HFF-Myc (cell line): Measurements from ENCODE around the gene CNGA2.

Source experiments
- DNase-seq: peaks from one replicate; pipeline ENCODE4 v3.0.0-alpha.2; 2011; ENCODE audit warnings: low read depth; ENCODE audit errors: extremely low read depth
- H3K4me3 ChIP-seq: replicated peaks from 2 replicates; pipeline ENCODE4 v1.5.1; 2011; ENCODE audit warnings: low read depth, mild to moderate bottlenecking, control low read depth, low read length
- TF ChIP-seq, protein P1 (sequence below): IDR thresholded peaks from 2 replicates; pipeline ENCODE4 v1.5.1; 2012; ENCODE audit warnings: mild to moderate bottlenecking, low read depth, low read length, control low read depth; ENCODE audit errors: missing control alignments

Gene CNGA2

DNA sequence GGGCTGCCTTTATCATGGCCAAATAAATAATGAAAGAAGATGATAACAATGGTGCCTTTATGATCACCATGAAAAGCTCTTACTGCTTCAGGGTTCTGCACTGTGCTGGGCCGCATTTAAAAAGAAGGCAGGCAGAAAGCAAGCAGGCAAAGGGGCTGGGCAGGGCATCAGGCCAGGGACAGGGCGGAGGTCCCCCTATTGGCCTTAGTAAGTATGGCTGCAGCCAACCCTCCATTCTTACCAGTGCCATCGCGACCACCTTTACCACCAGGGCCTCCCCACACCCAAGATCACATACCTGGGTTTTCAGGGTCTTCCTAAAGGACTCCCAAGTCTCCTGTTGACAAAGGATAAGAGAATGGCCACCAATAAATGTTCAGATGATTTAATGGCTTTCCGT is 38.9 kb downstream of the CNGA2 start:
- DNase-seq = no peak
- TF ChIP-seq, protein P1, sequence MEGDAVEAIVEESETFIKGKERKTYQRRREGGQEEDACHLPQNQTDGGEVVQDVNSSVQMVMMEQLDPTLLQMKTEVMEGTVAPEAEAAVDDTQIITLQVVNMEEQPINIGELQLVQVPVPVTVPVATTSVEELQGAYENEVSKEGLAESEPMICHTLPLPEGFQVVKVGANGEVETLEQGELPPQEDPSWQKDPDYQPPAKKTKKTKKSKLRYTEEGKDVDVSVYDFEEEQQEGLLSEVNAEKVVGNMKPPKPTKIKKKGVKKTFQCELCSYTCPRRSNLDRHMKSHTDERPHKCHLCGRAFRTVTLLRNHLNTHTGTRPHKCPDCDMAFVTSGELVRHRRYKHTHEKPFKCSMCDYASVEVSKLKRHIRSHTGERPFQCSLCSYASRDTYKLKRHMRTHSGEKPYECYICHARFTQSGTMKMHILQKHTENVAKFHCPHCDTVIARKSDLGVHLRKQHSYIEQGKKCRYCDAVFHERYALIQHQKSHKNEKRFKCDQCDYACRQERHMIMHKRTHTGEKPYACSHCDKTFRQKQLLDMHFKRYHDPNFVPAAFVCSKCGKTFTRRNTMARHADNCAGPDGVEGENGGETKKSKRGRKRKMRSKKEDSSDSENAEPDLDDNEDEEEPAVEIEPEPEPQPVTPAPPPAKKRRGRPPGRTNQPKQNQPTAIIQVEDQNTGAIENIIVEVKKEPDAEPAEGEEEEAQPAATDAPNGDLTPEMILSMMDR = no peak
- H3K4me3 ChIP-seq = no peak overlapping the region

DNA sequence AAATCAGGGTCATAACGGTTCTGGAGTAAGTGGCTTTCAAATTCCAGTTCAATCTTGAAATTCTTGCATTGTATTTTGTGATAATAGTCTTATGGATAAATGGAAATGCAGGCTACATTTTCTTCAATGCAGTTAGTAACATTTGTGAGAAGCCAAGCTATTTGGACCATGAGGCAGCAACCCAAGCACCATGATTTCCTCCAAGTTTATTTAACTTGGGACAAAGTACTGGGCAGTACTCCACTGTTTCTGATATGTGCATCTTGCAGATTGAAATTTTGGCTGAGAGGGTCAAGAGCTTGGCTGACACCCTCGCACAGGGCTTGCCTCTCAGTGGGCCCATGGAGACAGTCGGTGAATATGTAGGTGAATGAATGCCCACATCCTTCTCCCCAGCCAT is 39.9 kb downstream of the CNGA2 start:
- DNase-seq = no peak
- TF ChIP-seq, protein P1 = no peak
- no peak overlapping the region for H3K4me3 ChIP-seq

DNA sequence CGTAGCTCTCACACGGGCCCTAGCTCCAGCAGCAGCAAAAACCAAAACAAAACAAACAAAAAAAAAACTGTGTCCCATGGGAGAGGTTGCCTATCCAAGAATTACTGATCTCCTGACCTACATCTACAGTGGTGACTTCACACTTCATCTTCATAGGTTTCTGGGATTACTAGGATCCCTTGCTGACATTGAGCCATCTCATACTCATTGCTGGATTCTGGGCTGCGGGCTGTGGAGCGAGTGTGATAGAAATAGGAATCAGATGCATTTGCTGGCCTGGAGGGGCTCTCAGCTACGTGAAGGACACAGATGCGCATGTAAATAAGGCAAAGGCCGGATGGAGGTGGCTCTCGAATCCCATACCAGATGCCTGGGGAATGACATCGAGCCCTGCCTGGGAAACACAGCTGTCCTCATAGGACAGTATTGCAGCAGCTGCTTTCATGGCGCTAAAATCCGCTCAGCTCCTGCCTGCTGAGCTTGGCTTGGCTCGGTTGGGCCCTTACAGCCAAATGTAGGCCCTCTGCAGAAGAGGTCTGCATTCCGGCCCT is 41.7 kb downstream of the CNGA2 start:
- DNase-seq = no peak
- H3K4me3 ChIP-seq = no peak overlapping the region
- TF ChIP-seq, protein P1 = no peak

DNA sequence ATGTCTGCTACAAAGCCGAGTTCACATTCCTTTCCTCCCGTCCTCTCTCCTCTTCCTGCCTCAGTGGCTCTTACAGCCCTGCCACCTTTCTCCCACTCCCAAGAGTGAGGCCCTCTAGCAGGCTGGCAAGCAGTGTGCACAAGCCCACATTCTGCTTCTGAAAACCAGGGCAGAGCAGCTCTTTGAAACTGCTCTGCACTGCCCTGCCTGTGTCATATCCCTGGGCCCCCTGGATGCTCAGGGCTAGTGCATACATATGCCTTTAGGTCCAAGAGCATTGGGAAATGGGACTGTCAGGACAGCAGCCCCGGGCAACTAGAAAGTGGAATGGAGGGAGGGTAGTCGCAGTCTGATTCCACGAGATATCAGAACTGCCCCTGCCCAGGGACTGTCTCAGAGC is 42.4 kb downstream of the CNGA2 start:
- TF ChIP-seq, protein P1 = no peak
- H3K4me3 ChIP-seq = no peak overlapping the region

DNA sequence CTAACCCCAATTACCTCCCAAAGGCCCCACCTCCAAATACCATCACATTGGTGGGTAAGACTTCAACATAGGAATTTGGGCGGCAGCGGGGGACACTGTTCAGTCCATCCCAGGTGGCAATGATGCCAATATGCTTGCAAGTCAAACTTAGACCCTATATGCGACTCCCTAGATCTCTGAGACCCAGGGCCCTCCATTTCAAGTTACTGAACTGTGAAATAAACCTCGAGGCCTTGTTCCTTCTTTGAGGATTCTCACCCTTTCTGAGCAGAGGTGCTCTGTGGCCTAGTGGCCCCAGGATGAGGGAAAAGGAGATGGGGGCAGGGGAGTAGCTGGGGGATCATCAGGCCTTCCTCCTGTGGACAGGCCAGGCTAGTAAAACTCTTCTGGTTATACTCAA is 44.7 kb downstream of the CNGA2 start:
- TF ChIP-seq, protein P1 = no peak
- no peak for DNase-seq
- no peak overlapping the region for H3K4me3 ChIP-seq

More for the DNA sequence above, 42.4 kb downstream of the CNGA2 start:
- DNase-seq = no peak

DNA sequence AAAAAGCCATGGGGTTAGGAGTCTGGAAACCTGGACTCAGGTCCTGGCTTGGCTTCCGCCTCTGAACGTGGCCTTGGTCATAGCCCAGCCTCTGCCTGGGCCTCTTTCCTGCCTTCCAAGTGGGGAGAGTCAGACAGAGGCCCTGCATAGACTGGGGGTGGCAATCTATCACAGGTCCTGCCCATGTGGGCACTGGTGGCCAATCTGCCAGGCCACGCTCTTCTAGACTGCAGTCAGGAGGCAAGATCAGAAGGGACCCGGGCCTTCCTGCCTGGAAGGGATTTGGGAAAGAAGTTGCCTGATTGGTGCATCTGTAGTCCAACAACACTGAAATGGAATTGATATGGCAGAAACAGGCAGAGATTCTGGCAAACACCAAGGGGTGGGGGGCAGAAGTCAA is 46.1 kb downstream of the CNGA2 start:
- TF ChIP-seq, protein P1 = no peak
- H3K4me3 ChIP-seq = no peak overlapping the region
- DNase-seq = no peak

DNA sequence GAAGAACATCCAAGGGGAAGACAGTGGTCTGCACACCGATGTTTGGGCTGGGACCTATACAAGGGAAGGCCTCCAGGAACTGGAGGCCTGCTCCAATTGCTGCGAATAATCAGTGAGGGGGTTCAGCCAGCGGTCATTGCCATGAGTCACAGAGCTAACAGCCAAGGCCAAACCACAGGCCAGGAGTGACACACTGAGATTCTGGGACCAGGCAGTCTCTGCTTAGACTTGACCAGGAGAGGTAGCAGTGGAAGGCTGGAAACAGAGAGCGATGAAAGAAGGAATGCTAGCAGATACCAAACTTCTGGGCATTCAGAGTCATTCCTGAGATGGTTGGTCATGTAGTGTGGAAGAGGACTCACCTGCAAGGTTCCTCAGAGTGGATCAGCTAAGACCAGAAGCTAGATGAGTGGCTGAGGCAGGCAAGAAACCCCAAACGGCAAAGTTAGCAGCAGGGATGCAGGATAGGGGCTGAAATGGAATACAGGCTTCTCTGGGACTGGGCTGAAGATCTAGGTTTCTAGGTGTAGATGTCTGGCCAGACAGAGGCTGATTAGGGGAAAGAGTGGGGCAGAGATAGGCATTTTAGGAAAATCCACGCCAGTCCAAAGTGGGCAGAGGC is 54.7 kb downstream of the CNGA2 start:
- peak; percentile 24 for DNase-seq
- H3K4me3 ChIP-seq = no peak overlapping the region
- TF ChIP-seq, protein P1 = no peak
